HK-2 (cell line): Measurements from ENCODE around the gene SEMA5A.
A peak's percentile ranks its signal among the peaks of the same experiment; 100 is the strongest.

Experiments
- DNase-seq: peaks from one replicate; pipeline ENCODE4 v3.0.0-alpha.2; 2018; ENCODE audit not compliant: unreplicated experiment

Gene SEMA5A

DNA sequence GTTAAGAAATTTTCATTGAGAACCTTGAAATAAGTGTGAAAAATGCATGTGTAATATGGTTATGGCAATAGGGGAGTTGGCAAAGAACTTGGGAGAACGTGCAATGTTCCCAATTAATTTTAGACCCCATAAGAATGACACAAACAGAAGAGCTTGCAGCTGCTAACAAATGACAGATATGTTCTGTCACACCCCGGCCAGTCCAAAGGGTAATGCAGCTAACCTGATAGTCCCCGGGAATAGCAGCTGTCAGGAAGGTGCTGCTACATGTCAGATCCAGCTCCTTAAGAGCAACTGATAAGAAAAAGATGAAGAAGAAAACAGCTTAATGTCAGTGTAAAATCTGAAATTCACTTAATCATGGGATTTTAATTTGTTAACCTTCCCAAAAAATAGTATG lies 30.4 kb downstream of the SEMA5A start:
- DNase-seq = no peak

DNA sequence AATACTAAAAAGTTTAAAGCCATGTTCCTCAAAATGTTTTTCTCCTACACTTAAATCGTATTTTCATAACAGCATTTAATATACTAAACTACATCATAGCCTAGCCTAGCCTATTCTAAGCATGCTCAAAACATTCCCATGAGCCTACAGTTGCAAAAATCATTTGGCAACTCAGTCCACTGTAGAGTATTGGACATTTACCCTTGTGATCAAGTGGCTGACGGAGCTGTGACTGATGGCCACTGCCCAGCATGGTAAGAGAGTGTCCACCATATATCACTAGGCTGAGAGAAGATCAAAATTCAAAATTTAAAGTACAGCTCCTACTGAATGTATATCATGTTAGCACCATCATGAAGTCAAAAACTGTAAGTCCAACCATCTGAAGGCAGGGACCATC lies 30.9 kb downstream of the SEMA5A start:
- DNase-seq = no peak

DNA sequence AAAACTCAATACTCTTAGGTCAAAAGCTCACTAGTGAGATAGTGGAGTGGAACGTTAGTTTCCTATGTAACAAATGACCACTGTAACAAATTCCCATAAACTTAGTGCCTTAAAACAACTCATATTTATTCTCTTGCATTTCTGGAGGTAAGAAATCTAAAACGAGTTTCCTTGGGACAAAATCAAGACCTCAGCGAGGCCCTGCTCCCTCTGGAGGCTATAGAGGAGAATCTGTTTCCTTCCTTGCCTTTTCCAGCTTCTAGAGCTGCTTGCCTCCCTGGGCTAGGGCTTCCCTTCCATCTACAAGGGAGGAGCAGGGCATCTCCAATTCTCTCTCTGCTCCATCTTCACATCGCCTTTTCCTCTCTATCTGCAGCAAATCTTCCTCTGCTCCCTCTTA lies 32.0 kb downstream of the SEMA5A start:
- DNase-seq = no peak

DNA sequence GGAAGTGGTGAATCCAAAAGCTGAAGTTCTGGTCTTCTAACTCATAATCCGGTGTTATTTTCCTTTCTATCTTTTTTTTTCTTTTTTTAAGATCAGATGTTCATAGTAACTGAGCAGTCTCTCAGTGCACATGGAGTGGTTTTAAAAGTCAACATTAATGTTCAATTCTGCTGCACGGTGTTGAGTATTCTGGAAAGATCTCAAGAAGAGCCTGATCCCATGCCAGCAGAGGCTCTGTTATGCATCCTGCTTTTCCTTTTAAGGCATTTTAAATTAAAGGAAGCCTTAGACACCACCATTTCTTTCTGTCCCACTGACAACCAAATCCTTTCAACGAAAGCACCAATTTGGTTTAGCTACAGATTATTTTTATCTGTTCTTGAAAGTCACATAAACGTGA lies 33.4 kb downstream of the SEMA5A start:
- no peak for DNase-seq

DNA sequence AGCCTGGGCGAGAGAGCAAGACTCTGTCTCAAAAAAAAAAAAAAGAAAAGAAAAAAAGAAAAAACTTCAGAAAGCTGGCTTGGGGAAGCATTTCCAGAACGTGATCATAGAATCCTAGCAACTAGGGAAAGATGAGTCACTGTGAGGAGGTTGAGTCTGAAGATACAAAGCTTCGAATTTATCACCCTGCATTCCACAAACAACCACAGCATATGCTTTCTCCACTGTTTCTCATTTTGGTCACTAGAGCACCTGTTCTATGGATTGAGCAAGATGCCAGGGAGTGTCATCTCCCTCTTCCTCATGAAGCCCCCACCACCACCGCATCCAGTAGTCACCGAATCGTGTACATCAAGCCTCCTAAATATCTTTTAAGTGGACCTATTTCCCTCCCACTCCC lies 37.9 kb downstream of the SEMA5A start:
- no peak for DNase-seq

DNA sequence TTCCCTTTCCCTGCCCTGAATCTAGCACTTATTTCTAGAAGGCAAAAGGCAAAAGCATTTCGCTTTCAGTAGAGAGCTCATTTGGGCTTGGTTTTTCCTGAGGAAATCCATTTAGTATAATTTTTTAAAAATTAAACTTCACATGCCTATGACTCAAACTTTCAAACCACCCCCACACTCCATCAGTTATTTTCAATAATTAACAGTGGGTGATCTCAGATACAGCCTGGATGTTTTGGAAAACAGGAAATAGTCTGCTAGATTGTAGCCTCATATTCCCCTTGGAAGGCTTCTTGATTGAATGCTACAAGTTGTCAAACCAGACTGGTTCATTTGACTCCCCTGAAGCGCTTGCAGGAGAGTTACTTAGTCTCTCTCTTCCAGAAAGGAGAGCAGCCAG lies 40.6 kb downstream of the SEMA5A start:
- DNase-seq = no peak

DNA sequence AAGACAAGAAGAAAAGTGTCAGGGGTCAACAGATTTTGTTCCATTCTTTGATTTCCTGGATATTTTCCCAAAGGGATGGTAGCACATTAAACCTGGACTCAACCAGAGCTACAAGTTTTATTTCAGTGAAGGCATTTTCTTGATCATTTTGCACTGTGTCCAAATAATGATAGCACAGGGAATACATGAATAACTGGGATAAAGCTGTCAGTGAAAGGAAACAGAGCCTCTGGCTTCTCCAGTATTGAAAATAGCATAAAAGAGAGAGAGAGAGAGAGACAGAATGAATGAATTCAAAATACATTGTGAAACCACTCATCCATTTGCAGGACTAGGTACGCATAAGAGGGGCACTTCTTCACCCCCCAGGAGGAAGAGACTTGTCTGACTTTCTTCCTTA lies 43.0 kb downstream of the SEMA5A start:
- no peak for DNase-seq

DNA sequence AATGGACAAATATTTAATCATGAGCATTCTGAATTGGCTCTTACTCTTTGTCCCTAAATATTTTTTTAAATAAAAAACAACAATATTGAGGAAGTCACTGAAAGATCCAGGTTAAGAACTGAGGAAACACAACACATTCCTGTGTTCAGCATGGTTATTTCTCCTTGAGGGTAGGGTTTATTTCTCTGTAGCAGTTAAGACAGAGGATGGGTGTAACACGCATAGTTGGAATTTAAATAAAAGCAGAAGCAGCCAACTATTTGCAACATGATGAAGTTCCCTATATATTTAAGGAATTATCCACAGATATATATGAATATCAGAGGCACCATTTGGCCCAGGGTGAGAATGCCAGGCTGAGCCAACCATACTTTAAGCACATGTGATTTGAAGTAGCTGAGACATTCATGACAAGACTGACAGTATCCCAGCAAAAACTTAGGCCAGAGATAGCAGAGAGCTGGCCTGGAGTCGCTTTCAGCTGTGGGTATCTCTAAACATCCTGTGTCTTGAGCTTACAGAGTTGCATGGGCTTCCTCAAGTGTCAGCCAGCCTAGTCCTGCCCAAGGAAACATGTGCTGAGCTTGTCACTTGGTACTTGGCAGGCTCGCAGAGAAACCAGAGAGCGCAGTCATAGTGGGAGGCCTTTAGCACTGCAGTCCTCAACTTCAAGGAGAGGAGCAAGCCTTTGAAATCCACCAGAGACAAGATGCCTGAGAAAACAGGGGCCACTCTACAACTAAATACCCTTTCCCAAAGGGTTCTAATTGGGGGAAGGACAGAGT lies 43.6 kb downstream of the SEMA5A start:
- no peak for DNase-seq

DNA sequence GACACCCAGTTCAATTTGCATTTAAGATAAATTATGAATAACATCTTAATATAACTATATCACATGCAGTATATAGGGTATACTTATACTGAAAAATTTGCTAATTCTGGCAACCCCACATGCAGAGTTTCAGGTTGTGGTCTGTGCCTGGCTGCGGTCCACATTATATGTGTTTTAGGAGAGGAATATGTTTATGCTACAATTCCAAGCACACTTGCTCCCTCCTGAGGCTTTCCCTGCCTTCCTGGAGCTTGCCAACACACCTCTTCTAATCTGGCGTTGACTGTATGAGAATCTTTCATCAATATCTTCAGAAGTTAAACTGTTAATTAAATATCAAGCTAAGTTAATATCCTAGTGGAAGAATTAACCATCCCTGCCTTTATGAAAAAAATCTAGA lies 45.2 kb downstream of the SEMA5A start:
- DNase-seq = no peak

DNA sequence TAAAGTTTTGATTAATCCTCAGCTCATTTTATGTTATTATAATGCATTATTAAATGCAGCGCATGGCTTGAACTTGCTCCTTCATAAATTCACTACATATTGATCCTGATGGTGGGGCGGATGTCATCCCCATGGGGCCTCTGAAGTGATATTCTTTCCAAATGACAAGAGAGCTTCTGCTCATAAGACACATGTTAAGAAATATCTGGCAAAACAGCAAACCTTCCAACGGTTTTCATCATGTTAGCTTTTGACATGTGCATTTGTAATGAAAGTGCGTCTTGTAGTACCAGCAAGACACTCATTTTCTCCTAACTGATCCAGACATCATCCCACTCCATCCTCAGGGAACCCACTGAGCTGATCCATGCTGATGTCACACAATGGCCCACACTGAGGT lies 45.7 kb downstream of the SEMA5A start:
- DNase-seq = no peak

DNA sequence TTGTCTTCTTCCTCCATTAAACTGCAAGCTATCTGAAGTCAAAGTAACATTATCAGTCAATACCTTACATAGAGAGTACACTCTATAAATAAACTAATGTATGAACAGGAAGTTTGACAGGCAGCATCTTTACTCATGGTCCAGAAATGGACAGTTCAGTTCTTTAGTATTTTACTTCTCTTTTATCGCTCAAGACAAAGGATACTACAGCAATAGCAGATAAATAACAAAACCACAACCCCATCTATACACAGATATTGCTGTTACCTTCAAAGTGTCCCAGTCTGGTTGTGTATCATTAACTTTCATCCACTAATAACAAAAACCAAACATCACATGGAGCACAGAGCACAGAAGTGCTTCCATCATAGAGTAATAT lies 46.4 kb downstream of the SEMA5A start:
- DNase-seq = no peak

DNA sequence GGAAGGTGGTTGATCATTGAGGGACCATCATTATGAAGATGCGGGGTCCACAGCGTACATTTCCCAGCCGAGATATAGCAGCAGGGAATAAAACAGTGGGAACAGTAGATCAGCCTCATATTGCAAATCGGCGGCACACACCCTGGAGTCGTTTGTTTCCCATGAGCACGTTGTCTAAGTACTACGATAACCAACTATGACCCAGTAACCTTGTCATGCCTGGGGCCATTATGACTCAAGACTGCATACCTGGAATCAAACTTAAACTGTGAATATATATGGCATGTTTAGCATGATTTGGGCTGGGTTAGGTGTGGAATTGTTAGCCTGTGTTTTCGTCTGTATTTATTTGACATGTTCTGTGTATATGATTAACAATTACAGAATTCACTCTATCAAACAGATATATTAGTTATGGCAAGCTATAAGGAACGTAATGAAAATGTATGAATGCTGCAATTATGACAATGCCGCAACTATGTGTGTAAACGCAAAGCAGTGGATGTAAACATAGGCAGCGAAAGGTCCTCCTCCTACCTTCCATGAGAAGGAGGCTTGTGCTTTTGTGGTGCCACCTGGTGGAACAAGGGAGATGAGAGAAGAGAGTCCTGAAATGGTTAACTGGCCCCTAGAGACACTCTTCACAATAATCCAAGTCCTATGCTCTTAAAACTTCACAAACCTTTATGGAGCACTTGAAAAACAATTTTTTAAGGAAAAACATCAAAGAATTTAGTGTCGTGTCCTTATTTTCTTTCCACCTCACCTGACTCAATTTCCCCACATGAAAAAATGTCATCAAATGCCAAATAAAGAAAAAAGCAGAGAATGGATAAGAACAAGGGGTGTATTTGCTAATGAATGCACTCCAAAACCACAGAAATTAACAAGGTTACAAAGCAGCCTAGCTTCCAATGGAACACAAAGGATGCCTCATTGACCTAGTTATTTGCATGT lies 47.1 kb downstream of the SEMA5A start:
- DNase-seq = peak; percentile 22

DNA sequence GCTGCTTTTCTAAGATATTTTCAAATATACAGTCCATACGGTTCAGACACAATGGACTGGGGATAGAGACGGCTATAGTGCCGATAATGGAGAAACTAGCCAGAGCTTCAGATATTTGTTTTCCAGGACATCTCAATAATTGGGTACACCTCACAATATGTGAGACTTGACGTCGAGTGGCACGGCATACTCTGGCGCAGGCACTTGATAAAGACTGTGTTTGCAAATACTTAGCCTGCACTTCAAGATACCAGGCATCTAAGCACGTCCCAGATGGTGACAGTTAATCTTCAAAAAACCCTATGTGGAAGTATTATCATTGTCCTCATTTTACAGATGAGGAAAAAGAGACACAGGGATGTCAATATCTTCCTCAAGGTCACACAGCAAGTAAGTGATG lies 48.5 kb downstream of the SEMA5A start:
- no peak for DNase-seq

DNA sequence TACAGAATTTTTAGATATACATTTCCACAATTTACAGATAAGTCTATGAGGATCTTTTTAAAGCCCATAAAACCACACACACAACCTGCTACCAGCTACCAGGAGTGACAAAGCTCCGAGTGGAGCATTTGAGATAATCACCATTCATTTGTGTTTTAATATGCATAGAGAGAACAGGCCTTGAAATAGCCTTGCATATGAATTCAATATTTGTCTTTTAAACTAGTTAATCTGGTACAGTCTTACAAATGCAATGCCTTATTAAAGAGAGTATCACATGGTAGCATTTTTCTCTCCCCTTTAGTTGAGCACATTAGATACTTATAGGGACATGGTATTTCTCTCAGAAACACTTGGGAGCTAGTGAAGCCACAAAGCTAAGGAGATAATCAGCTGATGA lies 49.1 kb downstream of the SEMA5A start:
- no peak for DNase-seq

DNA sequence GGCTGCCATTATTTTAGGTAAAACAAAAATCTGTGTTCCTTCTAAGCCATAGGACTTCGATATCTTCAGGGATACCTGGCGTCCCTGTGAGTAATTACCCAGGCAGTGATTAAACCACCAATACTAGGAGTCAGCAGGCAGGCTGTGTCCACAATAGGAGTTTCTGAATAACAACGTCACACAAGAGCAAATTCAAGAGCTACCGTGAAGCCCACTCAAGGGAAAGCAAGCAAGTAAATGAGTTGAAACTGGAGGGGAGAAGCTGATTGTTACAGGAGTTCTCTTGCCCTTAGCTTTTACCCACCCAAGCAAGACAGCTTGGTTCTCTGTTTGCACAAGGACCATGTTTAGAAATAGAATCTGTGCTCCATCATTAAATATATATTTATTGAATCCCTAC lies 50.8 kb downstream of the SEMA5A start:
- DNase-seq = no peak

DNA sequence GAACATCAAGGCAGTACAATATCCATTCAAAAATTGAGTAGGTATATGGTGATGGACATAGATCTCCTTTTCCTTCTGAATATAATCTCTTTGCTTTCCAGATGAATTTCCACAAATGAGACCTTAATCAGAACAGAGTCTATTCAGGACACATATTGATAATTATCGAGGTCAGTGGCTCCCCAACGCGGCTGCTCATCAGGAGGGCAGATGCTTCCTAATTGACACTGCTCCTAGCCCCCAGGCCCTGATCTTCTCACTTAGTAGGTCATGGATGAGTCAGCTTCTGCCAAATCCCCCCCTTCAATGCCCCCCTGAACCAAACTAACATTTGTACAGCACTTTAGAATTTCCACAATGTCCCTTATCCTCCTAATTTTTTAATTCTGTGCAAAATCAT lies 51.6 kb downstream of the SEMA5A start:
- no peak for DNase-seq

DNA sequence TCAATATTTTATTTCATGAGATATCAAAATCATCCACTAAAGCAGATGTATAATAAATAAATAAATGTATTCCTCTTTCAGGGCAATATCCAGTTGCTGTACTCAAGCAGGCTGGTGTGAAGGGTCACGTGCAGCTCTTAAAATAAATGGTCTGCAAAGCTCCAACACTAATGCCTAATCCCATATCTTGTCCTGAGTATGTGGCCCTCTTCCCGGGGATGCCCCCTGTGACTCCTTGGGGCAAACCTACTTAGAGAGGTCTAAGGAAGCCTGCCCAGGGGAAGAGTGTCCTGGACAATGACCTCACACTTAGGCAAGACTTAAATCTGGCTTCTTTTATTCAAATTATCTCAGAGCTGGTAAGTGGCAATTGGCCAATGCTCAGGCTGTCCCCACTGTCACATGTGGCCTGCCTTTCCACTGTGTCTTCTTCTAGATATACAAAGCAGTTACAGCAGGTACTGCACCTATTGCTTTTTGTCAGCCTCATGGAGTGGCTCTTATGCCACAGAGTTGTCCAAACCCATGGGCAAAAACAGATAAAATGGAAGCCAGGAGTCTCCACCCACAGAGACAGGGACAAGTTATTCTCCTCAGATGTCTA lies 55.3 kb downstream of the SEMA5A start:
- DNase-seq = no peak

DNA sequence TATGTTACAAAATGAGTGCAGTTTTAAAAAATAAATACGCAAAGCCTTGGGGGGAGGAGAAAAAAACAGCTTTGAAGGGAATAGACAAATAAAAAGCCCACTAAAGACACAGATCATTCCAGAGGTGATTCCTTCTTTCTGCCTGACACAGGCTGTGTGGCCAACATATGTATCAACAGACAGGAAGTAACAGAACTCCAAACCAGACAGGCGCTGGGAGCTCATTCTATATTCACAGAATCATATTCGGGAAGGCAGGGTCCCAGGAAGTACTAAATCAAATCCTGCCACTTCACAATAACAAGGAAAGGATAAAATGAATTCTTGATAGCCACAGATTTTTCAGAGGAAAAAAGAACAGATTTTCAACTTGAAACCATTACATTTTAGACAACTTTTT lies 62.1 kb downstream of the SEMA5A start:
- no peak for DNase-seq

DNA sequence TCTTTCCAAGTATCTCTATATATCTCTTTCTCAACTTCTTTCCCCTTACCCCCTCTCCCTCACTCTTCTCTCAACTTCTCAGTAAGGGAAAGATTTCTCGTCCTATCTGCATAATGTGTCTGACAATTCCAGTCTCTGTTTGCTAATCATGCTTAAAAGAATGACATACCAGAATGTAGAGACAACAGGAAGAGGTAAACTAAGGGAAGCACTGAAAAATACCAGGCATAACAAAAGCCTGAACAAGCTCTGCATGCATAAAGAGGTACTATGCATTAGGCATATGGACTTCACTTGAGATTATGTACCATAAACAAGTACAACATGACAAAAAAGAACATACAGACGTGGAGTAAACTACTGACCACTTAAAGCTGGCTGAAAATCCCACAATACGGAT lies 62.6 kb downstream of the SEMA5A start:
- DNase-seq = no peak

DNA sequence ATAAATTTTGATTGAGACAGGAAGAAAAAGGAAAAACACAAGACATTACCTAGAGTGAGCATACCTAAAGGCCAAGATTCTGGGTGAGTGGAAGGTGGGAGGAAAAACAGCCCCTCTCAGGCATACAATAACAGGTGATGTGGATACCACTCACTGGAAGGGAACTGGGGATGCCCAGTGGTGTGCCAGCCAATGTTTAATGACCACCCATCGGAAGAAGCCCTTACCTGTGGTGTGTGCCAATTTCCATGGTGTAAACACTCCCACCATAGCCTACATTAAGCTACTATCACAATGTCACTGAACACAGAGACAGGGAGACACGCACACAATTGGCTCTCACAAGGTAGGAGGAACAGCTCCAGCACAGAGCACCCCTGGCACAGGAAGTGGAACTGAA lies 63.5 kb downstream of the SEMA5A start:
- no peak for DNase-seq

DNA sequence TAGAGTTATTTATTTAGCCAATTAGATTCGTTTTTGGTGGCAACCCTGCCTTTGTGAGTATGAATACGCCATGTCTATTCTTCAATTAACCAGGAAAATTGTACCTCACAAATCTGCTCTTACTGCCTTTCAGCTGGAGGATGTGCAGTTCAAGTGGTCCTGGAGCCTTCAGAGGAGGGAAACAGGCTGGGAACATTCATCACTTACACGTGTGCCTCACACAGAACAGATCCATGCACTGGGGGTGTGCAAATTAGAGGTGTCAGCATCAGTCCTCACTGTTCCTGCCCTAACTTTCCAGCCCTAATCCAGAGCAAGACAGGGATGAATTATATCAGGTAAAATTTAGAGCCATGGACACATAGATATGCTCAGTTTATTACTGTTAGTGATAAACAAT lies 65.4 kb downstream of the SEMA5A start:
- no peak for DNase-seq

DNA sequence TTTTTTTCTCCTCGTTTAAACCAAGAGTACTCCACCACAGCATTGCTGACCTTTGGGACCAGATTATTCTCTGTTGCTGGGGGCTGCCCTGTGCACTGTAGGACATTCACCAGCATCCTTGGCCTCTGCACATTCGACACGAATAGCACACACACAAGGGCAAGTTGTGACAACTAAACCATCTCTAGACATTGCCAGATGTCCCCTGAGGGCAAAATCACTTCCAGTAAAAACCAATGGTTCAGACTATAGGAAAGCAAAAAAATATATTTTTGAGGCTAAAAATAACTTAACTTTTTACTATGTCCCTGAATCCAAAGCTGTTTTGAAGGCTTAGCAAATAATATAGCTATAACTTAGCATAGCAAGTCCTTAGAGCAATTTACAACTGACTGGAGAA lies 65.9 kb downstream of the SEMA5A start:
- no peak for DNase-seq

DNA sequence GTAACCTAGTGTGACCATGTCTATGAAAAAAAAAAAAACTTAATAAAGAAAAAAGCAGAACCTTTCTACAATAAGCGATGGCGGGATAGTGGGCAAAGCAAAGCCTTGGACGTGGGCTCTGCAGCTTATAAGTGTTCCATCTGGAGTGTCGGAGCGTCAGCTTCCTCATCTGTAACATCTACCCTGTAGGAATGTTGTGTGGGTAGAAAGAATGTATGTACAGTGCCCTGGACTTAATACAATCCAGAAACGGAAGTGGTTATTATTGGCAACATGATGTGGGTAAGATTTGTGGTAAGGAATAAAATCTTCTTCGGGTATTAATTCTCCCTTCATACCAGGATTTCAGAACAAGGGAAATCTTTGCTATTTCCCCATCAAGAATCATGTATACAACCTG lies 66.5 kb downstream of the SEMA5A start:
- DNase-seq = no peak
